Stimulated activated CD4-positive, alpha-beta T cell treated with anti-CD3 and anti-CD28 coated beads, Interleukin-15, amount 100 ng/mL, for 24 hours (primary cell): Measurements from ENCODE around the gene NAMPT.

ENCODE experiments used
- DNase-seq: peaks from one replicate; pipeline ENCODE4 v3.0.0-alpha.2; 2020

Gene NAMPT

GRCh38 chr7:106270122-106270977 lies 14.4 kb downstream of the NAMPT start:
- no peak for DNase-seq

- DNase-seq = no peak
Observed at GRCh38 chr7:106269254-106269961, 15.4 kb downstream of the NAMPT start.

- DNase-seq = no peak
Observed at GRCh38 chr7:106265133-106265532, 19.6 kb downstream of the NAMPT start.

DNA sequence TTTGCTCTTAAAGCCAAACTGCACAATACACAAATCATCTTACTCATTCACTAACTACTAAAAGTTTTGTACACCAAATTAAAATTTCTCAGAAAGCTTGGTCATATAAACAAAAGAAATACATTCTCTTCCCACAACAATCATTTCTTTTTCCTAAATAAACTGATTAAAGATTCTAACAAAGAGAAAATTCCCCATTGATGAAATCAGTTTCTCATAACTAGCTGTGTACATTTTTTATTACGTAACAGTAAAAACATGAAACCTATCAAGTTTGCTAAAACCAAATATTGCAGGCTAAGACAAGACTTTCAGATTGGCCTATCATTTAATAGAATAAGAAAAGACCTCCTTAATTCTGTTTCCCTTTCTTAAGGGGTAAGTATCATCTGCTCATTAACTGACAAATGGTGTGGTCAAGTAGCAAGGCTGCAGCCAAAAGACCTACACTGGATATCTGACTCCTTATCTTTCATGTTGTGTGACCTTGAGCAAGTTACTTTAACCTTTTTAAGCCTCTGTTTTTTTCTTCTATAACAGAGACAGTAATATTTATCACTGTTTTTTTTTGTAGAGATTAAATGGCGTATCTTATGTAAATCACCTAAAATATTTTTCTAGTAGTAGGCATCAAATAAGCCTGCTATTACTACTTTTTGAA lies 22.4 kb downstream of the NAMPT start:
- no peak for DNase-seq

- DNase-seq = no peak
Observed at GRCh38 chr7:106260136-106260561, 24.6 kb downstream of the NAMPT start.

- DNase-seq = no peak
Observed at GRCh38 chr7:106258789-106259188, 26.0 kb downstream of the NAMPT start.

- DNase-seq = no peak
Observed at GRCh38 chr7:106257752-106258151, 27.0 kb downstream of the NAMPT start.

- no peak for DNase-seq
Observed at GRCh38 chr7:106256144-106256543, 28.6 kb downstream of the NAMPT start.

DNA sequence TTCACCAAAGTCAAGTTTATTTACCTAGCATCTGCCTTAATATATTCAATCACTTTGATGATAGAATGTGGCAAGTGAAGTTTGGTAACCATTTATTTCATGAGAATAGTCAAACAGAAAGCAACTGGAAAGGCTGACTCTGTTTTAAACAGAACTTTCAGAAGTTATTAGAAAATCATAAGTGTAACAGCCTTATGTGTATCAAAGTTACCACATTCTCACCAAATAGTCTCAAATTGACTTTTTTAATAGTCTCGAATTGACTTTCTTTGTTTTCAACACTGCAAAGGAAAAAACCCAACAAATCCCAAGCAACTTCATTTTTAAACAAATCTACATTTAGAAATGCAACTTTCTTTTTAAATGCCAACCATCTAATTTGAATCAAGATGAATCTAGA lies 29.5 kb downstream of the NAMPT start:
- no peak for DNase-seq

DNA sequence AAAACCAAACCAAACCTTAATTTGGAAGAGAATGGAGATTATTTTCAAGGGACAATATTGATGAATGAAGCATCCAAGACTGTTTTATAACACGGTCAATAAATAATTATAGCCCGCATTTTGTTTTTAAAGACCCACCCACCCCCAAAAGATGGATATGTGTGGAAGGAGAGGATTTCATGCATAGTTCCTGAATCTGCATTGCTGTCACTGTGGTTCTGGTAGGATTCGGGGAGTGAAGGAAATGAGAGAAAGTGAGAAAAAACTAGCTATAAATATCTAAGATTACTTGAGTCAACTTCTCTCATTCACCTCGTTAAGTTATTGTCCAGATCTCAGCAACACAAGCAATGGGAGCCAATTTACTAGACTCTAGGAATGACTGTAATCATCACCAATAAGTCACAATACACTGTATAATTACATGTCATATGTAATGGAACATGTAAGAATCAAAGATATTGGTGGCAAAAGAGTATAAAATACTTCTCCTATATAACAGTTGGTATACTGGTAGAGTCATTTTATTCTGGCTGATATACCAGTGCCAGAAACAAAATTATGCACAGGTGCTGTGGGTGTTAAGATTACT lies 30.2 kb downstream of the NAMPT start:
- DNase-seq = no peak

DNA sequence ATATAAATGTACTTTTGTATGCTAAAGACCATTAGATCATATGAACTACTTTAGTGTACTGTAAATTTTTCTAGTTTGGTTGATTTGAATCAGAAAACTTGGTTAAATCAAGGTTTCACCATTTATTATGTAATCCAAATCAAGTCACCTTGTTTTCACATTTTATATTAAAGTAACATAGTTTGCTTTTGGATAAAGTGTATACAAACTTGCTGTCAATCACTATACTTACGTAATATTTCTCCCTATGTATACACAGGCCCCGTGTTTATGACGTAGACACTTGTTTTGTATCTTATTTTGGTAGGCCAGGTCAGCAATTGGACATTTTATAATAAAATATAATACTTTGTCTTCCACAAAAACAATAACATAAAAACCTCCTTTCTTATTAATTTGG lies 32.2 kb downstream of the NAMPT start:
- DNase-seq = no peak

DNA sequence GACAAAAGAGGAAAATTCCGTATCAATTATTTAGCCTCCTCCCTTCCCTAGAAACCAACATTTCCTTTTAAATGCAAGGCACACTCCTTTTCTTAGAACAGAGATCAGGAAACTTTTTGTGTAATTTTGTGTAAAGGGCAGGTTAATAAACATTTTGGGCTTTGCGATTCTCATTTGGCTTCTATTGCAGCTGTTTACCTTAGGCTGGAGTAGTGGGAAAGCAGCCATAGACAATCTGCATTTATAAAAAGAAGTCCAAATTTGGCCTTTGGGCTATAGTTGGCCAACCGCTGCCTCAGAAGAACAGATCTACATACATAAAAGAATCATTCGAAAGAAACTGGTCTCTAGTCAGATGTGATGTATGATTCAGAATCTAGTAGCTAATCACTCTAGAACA lies 35.3 kb downstream of the NAMPT start:
- DNase-seq = no peak

DNA sequence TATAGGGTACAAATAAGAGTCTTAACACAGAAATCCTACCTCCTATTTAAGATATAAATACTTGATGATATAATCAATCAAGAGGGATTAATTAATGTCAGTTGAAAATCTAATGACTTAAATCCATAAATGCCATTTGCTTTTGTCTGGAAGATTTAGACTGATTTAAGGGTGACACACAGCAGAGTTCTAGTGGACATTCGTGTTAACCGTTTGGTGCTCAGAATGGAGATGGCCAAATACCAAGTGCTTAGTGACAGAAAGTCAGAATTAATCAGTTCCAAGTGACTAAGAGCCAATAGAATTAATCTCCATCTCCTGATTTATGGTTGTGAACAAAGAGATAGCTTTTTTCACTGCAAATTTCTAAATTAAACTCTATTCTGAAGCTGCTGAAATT lies 36.2 kb downstream of the NAMPT start:
- DNase-seq = no peak

DNA sequence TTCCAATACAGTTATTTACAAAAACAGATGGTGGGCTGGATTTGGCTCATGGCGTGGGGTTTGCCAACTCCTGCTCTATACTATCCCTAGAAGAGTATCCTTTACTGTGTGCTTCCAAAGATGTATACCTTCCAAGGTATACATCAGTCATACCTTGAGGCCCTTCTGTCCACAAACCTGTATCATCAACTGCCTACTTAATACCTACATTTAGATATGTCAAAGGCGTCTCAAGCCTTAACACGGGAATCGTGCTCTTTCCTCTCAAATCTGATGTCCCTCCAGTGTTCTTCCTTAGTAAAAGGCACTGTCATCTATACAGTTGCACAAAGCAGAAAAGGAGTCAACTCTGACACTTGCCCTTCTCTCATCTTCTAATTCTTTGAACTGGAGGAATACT lies 36.9 kb downstream of the NAMPT start:
- no peak for DNase-seq

- DNase-seq = no peak
Observed at GRCh38 chr7:106246902-106247711, 37.7 kb downstream of the NAMPT start.

GRCh38 chr7:106243893-106244292 lies 40.9 kb downstream of the NAMPT start:
- no peak for DNase-seq

DNA sequence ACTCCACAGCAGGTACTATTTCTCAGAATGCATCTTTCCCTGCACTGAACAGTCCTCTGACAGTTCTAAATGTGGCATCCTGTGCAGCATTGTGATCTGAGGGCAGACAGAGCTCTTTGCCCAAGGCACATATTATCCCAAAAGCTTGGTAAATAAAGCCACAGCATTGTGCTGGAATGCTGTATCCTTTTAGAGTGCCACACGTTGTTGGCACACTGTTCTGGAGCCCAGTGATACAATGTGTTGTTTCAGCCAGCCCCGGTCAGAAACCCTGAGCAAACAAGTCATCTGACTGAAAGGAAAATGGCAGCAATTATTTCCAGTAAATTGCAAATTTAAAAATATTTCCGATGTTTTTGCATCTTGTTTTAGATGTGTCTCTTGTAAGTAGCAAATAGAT lies 45.4 kb downstream of the NAMPT start:
- no peak for DNase-seq

- no peak for DNase-seq
Observed at GRCh38 chr7:106238830-106239229, 46.0 kb downstream of the NAMPT start.

DNA sequence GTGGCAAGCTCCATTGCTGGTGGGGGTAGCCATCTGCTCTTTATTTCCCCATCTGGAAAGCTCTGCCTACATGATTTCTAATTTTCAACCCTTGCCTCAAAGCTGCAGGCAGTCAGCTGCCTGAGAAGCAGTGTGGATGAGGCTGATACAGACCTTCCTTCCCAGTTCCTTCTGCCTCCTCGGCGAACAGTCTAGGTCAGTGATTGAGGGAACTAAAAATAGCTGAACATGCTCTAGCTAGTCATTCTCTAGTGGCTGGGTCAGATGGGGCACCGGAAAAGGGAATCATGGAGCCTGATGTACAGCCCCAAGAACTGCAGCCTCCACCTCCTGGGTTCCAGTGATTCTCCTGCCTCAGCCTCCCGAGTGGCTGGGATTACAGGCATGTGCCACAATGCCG lies 48.7 kb downstream of the NAMPT start:
- DNase-seq = no peak

- no peak for DNase-seq
Observed at GRCh38 chr7:106234425-106234824, 50.4 kb downstream of the NAMPT start.

DNA sequence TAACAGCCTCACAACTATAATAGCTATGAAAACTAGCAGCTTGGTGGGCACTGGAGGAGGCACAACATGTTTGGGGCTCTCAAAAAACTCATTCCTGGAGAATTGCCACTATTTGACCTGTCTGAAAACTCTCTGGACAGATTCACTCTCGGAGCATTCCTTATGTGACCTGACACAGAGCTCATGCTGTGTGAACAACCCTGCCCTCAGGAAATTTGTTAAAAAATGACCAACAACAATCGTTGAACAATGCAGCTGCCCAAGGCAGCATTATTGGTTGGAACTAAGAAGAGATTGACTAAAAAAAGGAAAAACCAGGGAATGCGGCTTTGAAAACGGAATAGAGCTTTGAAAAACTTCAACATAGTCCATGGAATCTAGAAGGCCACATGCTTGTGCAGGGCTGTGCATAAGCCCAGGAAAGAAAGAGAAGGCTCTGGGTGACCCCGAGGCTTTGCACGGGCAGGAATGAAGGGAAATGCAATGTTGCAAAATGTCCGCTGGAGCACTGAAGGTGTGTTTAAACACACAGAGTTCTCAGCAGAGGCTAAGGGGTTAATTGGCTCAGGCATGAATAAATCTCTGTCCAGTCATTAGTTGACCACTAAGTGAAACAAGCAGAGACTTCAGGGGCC lies 52.8 kb downstream of the NAMPT start:
- no peak for DNase-seq

DNA sequence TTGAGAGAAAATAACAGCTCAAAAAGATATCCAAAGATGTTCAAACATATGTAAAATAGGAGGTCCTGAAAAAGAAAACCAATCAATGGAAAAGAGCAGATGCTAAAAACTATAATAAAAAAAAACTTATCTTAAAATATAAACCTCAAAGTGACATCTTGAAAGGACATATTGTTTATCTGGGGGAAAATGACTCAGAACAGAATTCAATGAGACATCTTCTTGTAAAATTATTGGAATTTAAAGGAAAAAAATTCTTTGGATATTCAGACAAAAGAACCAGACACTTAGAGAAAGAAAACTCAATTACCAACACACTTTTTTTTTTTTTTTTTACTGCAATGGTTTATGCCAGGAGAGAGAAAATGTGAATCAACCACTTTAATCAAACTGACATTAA lies 58.9 kb downstream of the NAMPT start:
- no peak for DNase-seq
